ENCODE measurements around the gene IP6K3. TPM values are rescaled to one million over a fixed set of nuclear protein-coding genes. Genes with fewer than 3 reads are reported as not detected.
A peak's percentile ranks its signal among the peaks of the same experiment; 100 is the strongest.

The IP6K3 gene
- total RNA-seq, 1 donor from 2014 or later: not detected

DNA sequence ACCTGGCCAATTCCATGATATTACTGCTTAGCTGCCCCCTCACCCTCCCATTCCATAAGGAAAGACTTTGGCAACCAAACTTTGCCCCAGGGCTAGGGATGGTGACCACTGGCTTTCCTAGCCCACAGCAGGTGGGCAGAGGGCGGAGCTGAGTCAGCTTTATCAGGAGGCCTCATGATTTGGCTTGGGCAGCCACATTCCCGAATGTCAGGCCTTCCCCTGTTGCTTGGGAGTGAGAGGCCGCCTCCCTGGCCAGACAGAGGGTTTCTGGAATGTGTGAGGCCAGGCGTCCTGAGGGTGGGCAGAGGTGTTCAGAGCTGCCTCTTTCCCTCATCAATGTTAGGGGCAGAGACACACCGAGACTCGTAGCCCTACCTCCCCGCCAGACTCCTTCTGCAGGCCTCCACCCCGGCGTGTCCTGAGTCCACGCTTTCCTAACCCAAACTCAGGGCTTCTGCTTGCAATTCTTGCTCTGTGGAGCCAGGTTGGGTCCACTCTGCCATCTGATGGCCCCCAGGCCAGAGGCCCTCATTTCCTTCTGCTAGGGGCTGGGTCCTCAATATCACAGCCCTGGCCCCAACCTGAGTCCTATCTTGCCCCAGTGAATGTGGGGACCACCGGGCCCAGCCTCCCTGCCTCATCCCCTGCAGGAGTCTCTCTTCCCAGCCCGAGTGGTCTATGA is 54.5 kb downstream of the IP6K3 start:
- H3K4me1 ChIP-seq: no peaks in the 10 kb centered on the region

DNA sequence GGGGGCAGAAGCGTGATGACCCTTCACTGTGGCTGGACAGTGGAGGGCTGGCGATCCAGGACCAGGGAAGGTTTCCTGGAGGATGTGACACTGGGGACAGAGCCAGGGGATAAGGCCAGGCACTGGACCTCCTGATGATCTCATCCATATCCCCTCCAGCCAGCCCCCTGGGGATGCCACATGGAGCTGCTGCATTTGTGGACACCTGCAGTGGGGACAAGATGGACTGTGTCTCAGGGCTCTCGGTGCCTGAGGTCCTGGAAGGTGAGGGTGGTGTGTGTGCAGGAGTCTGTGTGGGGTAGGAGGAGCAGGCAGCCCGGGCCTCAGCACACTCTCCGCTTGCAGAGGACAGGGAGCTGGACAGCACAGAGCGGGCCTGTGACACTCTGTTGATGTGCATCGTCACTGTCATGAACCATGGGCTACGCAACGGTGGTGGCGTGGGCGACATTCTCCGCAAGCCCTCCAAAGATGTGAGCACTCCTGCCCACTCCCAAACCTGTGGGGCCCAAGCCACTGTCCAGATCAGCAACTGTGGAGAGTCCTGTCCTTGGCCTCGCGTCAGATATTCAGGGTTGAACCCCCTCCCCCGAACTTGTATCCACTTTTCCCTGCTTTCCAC is 55.1 kb downstream of the IP6K3 start:
- H3K36me3 ChIP-seq: peaks cover 3 to 12% of the 10 kb centered on the region in 2 donors
- H3K9me3 ChIP-seq: no peaks in the 10 kb centered on the region
- H3K4me1 ChIP-seq: no peaks in the 10 kb centered on the region
- TF ChIP-seq, protein P1, sequence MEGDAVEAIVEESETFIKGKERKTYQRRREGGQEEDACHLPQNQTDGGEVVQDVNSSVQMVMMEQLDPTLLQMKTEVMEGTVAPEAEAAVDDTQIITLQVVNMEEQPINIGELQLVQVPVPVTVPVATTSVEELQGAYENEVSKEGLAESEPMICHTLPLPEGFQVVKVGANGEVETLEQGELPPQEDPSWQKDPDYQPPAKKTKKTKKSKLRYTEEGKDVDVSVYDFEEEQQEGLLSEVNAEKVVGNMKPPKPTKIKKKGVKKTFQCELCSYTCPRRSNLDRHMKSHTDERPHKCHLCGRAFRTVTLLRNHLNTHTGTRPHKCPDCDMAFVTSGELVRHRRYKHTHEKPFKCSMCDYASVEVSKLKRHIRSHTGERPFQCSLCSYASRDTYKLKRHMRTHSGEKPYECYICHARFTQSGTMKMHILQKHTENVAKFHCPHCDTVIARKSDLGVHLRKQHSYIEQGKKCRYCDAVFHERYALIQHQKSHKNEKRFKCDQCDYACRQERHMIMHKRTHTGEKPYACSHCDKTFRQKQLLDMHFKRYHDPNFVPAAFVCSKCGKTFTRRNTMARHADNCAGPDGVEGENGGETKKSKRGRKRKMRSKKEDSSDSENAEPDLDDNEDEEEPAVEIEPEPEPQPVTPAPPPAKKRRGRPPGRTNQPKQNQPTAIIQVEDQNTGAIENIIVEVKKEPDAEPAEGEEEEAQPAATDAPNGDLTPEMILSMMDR (IDR thresholded peaks at IDR 0.05): no peak
- H3K4me3 ChIP-seq: no peak overlapping the region
- H3K27me3 ChIP-seq: no peaks in the 10 kb centered on the region
- DNase-seq (ENCODE audit: low spot score in 2 of 2): no peak
- no peak overlapping the region for H3K27ac ChIP-seq
- intact Hi-C loops (cut with DNase I): no loop called here

More for the DNA sequence above, 54.5 kb downstream of the IP6K3 start:
- TF ChIP-seq, protein P1 (IDR thresholded peaks at IDR 0.05): no peak
- peak overlapping the region in 1 of 2 donors; percentile 21 for H3K27ac ChIP-seq
- H3K9me3 ChIP-seq: no peaks in the 10 kb centered on the region
- no peak overlapping the region for H3K4me3 ChIP-seq
- intact Hi-C loops (cut with DNase I): no loop called here
- DNase-seq (ENCODE audit: low spot score in 2 of 2): no peak
- H3K36me3 ChIP-seq: peaks cover 3 to 12% of the 10 kb centered on the region in 2 donors
- no peaks in the 10 kb centered on the region for H3K27me3 ChIP-seq

DNA sequence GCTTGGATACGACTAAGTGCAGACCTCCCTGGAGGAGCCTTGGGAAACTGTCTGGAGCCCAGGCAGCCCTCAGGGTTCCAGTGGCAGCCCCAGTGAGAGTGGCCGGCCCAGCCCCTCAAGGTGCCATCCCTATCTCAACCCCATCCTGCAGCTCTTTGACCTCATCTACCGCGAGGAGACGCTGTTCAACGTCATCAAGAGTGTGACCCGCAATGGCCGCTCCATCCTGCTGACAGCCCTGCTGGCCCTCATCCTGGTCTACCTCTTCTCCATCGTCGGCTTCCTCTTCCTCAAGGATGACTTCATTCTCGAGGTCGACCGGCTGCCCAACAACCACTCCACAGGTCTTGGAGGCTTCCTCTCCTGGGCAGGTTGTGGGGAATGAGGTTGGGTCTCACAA is 55.9 kb downstream of the IP6K3 start:
- intact Hi-C loops (cut with DNase I): no loop called here

DNA sequence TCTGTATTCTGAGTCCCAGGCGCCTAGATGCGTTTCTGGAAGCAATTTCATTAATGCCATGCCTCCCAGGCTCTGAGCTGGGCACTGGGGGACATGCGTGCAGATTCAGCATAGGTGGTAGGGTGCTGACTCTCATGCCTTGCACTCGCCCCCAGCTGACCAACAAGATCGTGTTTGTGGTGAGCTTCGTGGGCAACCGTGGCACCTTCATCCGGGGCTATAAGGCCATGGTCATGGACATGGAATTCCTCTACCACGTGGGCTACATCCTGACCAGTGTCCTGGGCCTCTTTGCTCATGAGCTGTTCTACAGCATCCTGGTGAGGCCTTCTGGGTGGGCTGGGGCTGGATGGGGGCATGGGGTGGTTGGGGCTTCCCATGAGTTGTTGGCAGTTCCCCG is 56.8 kb downstream of the IP6K3 start:
- Histone ChIP-seq H3K4me3 (no peak overlapping the region), H3K27me3 (no peaks in the 10 kb centered on the region), H3K9me3 (no peaks in the 10 kb centered on the region), H3K36me3 (peaks cover 0 to 12% of the 10 kb centered on the region in 2 donors), H3K27ac (no peak overlapping the region), H3K4me1 (no peaks in the 10 kb centered on the region)
- TF ChIP-seq, protein P1 (IDR thresholded peaks at IDR 0.05): no peak
- intact Hi-C loops (cut with DNase I): no loop called here
- DNase-seq (ENCODE audit: low spot score in 2 of 2): no peak

More for the DNA sequence above, 55.9 kb downstream of the IP6K3 start:
- Histone ChIP-seq H3K27me3 (no peaks in the 10 kb centered on the region), H3K9me3 (no peaks in the 10 kb centered on the region), H3K36me3 (peaks cover 2 to 12% of the 10 kb centered on the region in 2 donors), H3K4me1 (no peaks in the 10 kb centered on the region), H3K4me3 (no peak overlapping the region), H3K27ac (no peak overlapping the region)
- DNase-seq (ENCODE audit: low spot score in 2 of 2): no peak
- TF ChIP-seq, protein P1 (IDR thresholded peaks at IDR 0.05): no peak

DNA sequence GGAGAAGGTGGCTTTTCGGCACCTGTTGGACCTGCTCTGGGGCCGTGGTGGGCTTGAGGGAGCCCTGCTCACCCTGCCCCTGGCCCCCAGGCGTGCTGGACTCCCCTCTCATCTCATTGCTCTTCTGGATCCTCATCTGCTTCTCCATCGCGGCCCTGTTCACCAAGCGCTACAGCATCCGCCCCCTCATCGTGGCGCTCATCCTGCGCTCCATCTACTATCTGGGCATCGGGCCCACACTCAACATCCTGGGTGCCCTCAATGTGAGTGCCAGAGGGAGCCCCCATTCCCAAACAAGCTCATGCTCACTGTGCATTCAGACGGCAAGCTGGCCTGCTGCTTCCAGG is 57.6 kb downstream of the IP6K3 start:
- Histone ChIP-seq H3K27me3 (no peaks in the 10 kb centered on the region), H3K4me1 (no peaks in the 10 kb centered on the region), H3K27ac (no peak overlapping the region), H3K4me3 (no peak overlapping the region), H3K9me3 (no peaks in the 10 kb centered on the region), H3K36me3 (peaks cover 0 to 12% of the 10 kb centered on the region in 2 donors)
- no peak for DNase-seq (ENCODE audit: low spot score in 2 of 2)
- intact Hi-C loops (cut with DNase I): no loop called here
- TF ChIP-seq, protein P1 (IDR thresholded peaks at IDR 0.05): no peak
